ENCODE results near the gene NYNRIN.

Gene NYNRIN

DNA sequence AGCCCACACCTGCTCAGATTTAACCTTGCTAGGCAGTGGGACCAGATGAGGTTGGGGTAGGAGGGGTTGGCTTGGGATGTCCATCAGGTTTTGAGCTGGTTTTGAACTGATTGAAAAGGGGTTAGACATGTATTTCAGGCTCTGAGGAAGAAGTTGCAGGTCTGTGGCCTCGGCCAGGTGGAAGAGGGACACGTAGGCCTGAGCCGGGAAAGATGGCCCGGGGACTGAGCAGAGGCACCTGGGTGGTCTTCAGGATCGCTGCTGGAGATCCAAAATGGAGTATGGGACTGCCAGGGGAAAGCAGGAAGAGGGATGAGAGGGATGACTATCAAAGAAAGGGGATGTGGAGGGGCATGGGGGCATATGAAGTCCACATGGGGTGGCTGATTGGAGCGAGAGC lies 7.6 kb downstream of the NYNRIN start:
- intact Hi-C loops (cut with DNase I; ENCODE audit: low total_unique reads) = no loop called here
- no peak for DNase-seq
- Histone ChIP-seq H3K9me3 (no peaks in the 10 kb centered on the region), H3K4me1 (peaks cover 0 to 6% (median under 1%) of the 10 kb centered on the region in 4 donors), H3K36me3 (peaks cover 5 to 36% (median 29%) of the 10 kb centered on the region in 3 donors), H3K27me3 (no peaks in the 10 kb centered on the region), H3K27ac (no peak overlapping the region), H3K4me3 (no peak overlapping the region)
- TF ChIP-seq CTCF (IDR thresholded peaks at IDR 0.05) = no peak

- Histone ChIP-seq H3K9me3 (no peaks in the 10 kb centered on the region), H3K4me1 (peaks cover 0 to 6% (median 0%) of the 10 kb centered on the region in 4 donors), H3K36me3 (peaks cover 5 to 38% (median 31%) of the 10 kb centered on the region in 3 donors), H3K27me3 (no peaks in the 10 kb centered on the region), H3K27ac (no peak overlapping the region), H3K4me3 (no peak overlapping the region)
- DNase-seq = no peak
- intact Hi-C loops (cut with DNase I; ENCODE audit: low total_unique reads) = no loop called here
- no peak for TF ChIP-seq CTCF (IDR thresholded peaks at IDR 0.05)
Observed at GRCh38 chr14:24407608-24408325, 9.0 kb downstream of the NYNRIN start.

DNA sequence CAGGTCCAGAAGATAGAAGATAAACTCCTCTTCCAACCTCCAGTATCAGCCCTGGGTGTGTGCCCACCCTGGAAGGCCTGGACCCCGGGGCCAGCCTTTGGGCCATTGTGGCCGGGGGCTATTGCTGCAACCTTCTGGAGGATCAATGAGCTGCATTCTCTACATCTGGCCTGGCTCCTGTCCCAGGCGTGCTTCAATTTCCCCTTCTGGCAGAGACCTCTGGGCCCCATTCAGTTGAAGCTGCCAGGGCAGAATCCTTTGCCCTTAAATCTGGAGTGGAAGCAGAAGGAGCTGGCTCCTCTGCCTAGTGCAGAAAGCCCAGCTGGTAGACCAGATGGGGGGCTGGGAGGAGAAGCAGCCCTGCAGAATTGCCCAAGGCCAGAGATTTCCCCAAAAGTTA lies 10.0 kb downstream of the NYNRIN start:
- H3K27me3 ChIP-seq = no peaks in the 10 kb centered on the region
- no peak overlapping the region for H3K4me3 ChIP-seq
- H3K27ac ChIP-seq = no peak overlapping the region
- no peaks in the 10 kb centered on the region for H3K4me1 ChIP-seq
- no peaks in the 10 kb centered on the region for H3K9me3 ChIP-seq
- intact Hi-C loops (cut with DNase I; ENCODE audit: low total_unique reads) = no loop called here
- H3K36me3 ChIP-seq = peaks cover 5 to 48% (median 35%) of the 10 kb centered on the region in 3 donors
- no peak for DNase-seq
- no peak for TF ChIP-seq CTCF (IDR thresholded peaks at IDR 0.05)

- intact Hi-C loops (cut with DNase I; ENCODE audit: low total_unique reads) = no loop called here
- DNase-seq = no peak
- no peak overlapping the region for H3K27ac ChIP-seq
- no peaks in the 10 kb centered on the region for H3K27me3 ChIP-seq
- no peak overlapping the region for H3K4me3 ChIP-seq
- TF ChIP-seq CTCF (IDR thresholded peaks at IDR 0.05) = no peak
- H3K36me3 ChIP-seq = peaks cover 5 to 52% (median 35%) of the 10 kb centered on the region in 3 donors
- no peaks in the 10 kb centered on the region for H3K9me3 ChIP-seq
- H3K4me1 ChIP-seq = no peaks in the 10 kb centered on the region
Observed at GRCh38 chr14:24409192-24409591, 10.4 kb downstream of the NYNRIN start.

DNA sequence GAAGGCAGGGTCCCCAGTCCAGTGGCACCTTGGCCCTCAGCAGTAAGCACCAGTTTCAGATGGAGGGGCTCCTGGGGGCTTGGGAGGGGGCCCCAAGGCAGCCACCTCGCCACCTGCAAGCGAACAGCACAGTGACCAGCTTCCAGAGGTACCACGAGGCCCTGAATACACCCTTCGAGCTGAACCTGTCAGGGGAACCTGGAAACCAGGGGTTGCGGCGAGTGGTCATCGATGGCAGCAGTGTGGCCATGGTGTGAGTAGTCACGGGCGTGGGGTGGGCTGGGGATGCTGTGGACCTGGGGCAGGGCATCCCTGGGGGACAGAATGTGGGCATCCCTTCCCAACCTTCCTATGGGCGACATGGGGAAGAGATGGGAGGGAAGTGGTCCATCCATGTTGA lies 11.2 kb downstream of the NYNRIN start:
- H3K36me3 ChIP-seq = peaks cover 5 to 59% (median 42%) of the 10 kb centered on the region in 3 donors

More for the DNA sequence above, 11.2 kb downstream of the NYNRIN start:
- intact Hi-C loops (cut with DNase I; ENCODE audit: low total_unique reads) = no loop called here
- H3K4me3 ChIP-seq = no peak overlapping the region
- no peaks in the 10 kb centered on the region for H3K9me3 ChIP-seq
- no peak for TF ChIP-seq CTCF (IDR thresholded peaks at IDR 0.05)
- no peak overlapping the region for H3K27ac ChIP-seq
- DNase-seq = no peak
- no peaks in the 10 kb centered on the region for H3K27me3 ChIP-seq
- no peaks in the 10 kb centered on the region for H3K4me1 ChIP-seq

Measured in tibial artery (tissue), 4 donors.